Measurements from ENCODE around the gene HMGB3. TPM values are rescaled to one million over a fixed set of nuclear protein-coding genes. Genes with fewer than 3 reads are reported as not detected.

The HMGB3 gene
- polyA plus RNA-seq, 1 of the 3 experiments (the other 2 are of a cell fraction) = 11.3 TPM

DNA sequence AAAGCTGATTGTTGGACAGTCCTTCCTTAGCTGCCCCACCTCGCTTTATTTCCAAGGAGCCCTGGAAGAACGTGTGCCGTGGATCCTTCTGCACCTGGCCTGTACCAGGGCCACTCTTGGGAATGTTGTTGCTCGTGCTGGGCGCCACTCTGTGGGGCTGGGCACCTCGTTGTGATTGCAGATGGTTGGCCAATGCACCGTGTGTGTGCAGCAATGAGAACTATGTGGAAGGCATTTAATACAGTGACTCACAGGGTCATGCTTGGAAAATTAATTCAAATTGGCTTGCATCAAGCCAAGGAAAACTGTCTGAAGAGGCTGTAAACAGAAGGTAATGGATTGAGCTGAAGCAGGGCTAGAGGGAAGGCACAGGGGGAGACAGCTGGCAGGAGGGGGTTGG is 47.7 kb upstream of the HMGB3 start:
- no peak for DNase-seq
- WGBS (ENCODE audit: low lambda C conversion rate) = 35% methylated on average over 5 of the region's 7 CpGs
- POLR2A ChIA-PET = no interaction called here
- Histone ChIP-seq H3K9me3 (no peaks in the 10 kb centered on the region), H3F3A (replicated peaks; ENCODE audit: insufficient read depth) (no peaks in the 10 kb centered on the region), H3K4me2 (no peak overlapping the region), H4K20me1 (ENCODE audit: insufficient read depth) (no peaks in the 10 kb centered on the region), H2AFZ (ENCODE audit: low read depth) (no peak overlapping the region), H3K4me3 (ENCODE audit: low read depth in 2 of 2, low read length in 1 of 2) (no peak overlapping the region), H3K27ac (ENCODE audit: low read depth in 2 of 2, low read length in 1 of 2) (no peak overlapping the region), H3K9ac (no peak overlapping the region), H3K9me2 (no peaks in the 10 kb centered on the region), H3K4me1 (ENCODE audit: control insufficient read depth in 1 of 2, insufficient read depth in 2 of 2, low read depth in 1 of 2, low read length in 1 of 2) (no peaks in the 10 kb centered on the region), H3K79me2 (ENCODE audit: insufficient read depth) (no peaks in the 10 kb centered on the region), H3K36me3 (replicated peaks in 1 of 2; ENCODE audit: control insufficient read depth in 1 of 2, insufficient read depth in 2 of 2, low read length in 1 of 2) (no peaks in the 10 kb centered on the region), H3K27me3 (ENCODE audit: insufficient read depth) (no peaks in the 10 kb centered on the region; the same call in 1 of the 2 replicates)
- TF ChIP-seq FOXJ3 (CRISPR knock-in tag; IDR thresholded peaks at IDR 0.05) (no peak), MEF2A (IDR thresholded peaks at IDR 0.05; ENCODE audit: borderline replicate concordance, low read depth) (no peak), EP300 (IDR thresholded peaks at IDR 0.05; ENCODE audit: borderline replicate concordance in 1 of 2, low read depth in 1 of 2, low read length in 1 of 2) (no peak), TCF12 (IDR thresholded peaks at IDR 0.05) (peak; percentile 22; the same call in 1 of the 2 replicates), FOSL2 (IDR thresholded peaks at IDR 0.05; ENCODE audit: borderline replicate concordance, low read depth) (peak; percentile 24; the same call in 1 of the 2 replicates)
- CTCF ChIA-PET = interaction anchor here (1.1 kb wide), 1 partner anchor 163 kb away, joined by 4 read pairs; no protein-coding TSS in a partner anchor

DNA sequence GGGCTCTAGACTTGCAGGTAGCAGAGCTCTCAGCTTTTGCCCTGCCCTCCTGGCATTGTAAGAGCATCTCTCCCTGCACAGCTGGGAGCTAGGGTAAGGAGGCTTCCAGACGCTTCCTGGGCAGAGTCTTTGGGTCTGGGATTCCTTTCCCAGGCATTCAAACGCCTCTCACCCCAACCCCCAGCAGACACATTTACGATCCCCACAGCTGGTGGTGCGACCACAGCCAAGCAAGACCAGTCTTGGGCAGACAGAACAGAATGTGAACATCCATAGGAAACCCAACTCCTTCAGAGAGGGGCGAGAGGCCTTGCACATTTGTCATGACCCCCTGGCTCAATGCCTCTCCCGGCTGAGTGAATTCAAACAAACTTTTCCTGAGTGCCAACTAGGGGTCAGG is 46.6 kb upstream of the HMGB3 start:
- Histone ChIP-seq H3K9ac (no peak overlapping the region), H2AFZ (ENCODE audit: low read depth) (no peak overlapping the region), H3K9me2 (no peaks in the 10 kb centered on the region), H3K4me1 (ENCODE audit: control insufficient read depth in 1 of 2, insufficient read depth in 2 of 2, low read depth in 1 of 2, low read length in 1 of 2) (no peaks in the 10 kb centered on the region), H3K36me3 (replicated peaks in 1 of 2; ENCODE audit: control insufficient read depth in 1 of 2, insufficient read depth in 2 of 2, low read length in 1 of 2) (no peaks in the 10 kb centered on the region), H3K79me2 (ENCODE audit: insufficient read depth) (no peaks in the 10 kb centered on the region), H3K4me2 (no peak overlapping the region), H3K9me3 (no peaks in the 10 kb centered on the region), H3K27ac (ENCODE audit: low read depth in 2 of 2, low read length in 1 of 2) (no peak overlapping the region), H4K20me1 (ENCODE audit: insufficient read depth) (no peaks in the 10 kb centered on the region), H3K4me3 (ENCODE audit: low read depth in 2 of 2, low read length in 1 of 2) (no peak overlapping the region), H3K27me3 (ENCODE audit: insufficient read depth) (no peaks in the 10 kb centered on the region; the same call in 1 of the 2 replicates), H3F3A (replicated peaks; ENCODE audit: insufficient read depth) (no peaks in the 10 kb centered on the region)
- 7% methylated on average over 5 of the region's 6 CpGs for WGBS (ENCODE audit: low lambda C conversion rate)
- no peak for DNase-seq
- TF ChIP-seq EP300 (IDR thresholded peaks at IDR 0.05; ENCODE audit: borderline replicate concordance in 1 of 2, low read depth in 1 of 2, low read length in 1 of 2) (no peak), FOXM1 (IDR thresholded peaks at IDR 0.05; ENCODE audit: low read depth) (no peak), EZH2phosphoT487 (IDR thresholded peaks at IDR 0.05; ENCODE audit: borderline replicate concordance, low read depth) (no peak)
- POLR2A ChIA-PET = no interaction called here
- CTCF ChIA-PET = no interaction called here

DNA sequence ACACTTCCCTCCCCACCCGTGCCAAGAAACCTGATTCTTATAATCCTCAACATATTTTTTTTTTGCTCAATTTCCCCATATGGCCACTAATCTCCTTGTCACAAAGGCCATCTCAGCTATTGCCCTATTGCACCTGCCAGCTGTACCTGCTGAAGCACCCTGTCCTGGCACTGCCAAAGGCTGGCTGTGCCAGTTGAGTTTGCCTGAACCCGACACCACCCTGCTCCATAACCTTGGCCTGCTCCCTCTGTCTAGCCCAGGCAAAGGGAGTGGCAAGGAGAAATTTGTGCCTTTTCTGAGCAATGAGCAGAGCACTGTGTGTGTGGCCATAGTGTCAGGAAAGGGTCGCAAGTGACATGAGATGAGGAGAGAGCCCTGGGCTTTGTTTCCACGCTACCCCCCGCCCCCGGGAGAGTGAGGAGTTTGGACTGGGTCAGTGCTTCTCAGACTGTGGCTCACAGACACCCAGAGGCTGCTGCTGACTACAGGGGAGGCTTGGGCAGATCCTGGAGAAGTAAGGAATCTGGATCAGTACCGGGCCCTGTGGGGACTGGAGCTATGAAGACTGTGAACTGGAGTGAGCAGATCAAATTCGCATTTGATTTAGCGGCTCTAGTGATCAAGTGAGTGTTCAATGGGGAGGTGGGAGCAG is 42.2 kb upstream of the HMGB3 start:
- no peak for DNase-seq
- WGBS (ENCODE audit: low lambda C conversion rate) = 42% methylated on average over 9 of the region's 9 CpGs
- no peaks in the 10 kb centered on the region for H3K9me3 ChIP-seq
- H2AFZ ChIP-seq (ENCODE audit: low read depth) = no peak overlapping the region
- no peaks in the 10 kb centered on the region for H4K20me1 ChIP-seq (ENCODE audit: insufficient read depth)
- H3K79me2 ChIP-seq (ENCODE audit: insufficient read depth) = no peaks in the 10 kb centered on the region
- ChIA-PET CTCF (no interaction called here), POLR2A (no interaction called here)
- H3K9ac ChIP-seq = no peak overlapping the region
- no peak overlapping the region for H3K4me2 ChIP-seq
- H3K4me3 ChIP-seq (ENCODE audit: low read depth in 2 of 2, low read length in 1 of 2) = no peak overlapping the region
- H3K36me3 ChIP-seq (replicated peaks in 1 of 2; ENCODE audit: control insufficient read depth in 1 of 2, insufficient read depth in 2 of 2, low read length in 1 of 2) = no peaks in the 10 kb centered on the region
- no peaks in the 10 kb centered on the region for H3K4me1 ChIP-seq (ENCODE audit: control insufficient read depth in 1 of 2, insufficient read depth in 2 of 2, low read depth in 1 of 2, low read length in 1 of 2)
- no peaks in the 10 kb centered on the region for H3F3A ChIP-seq (replicated peaks; ENCODE audit: insufficient read depth)
- no peaks in the 10 kb centered on the region for H3K9me2 ChIP-seq
- no peak overlapping the region for H3K27ac ChIP-seq (ENCODE audit: low read depth in 2 of 2, low read length in 1 of 2)
- TF ChIP-seq TEAD4 (IDR thresholded peaks at IDR 0.05; ENCODE audit: borderline replicate concordance, insufficient read depth) (no peak), YY1 (IDR thresholded peaks at IDR 0.05; ENCODE audit: low read depth) (no peak), TAF1 (IDR thresholded peaks at IDR 0.05; ENCODE audit: borderline replicate concordance, low read depth, low read length) (no peak)
- no peaks in the 10 kb centered on the region; the same call in 1 of the 2 replicates for H3K27me3 ChIP-seq (ENCODE audit: insufficient read depth)

All from SK-N-SH (cell line).